Measurements from ENCODE around the gene KRT37. TPM values are rescaled to one million over a fixed set of nuclear protein-coding genes. Genes with fewer than 3 reads are reported as not detected.

KRT37 gene
- total RNA-seq, 1 experiment from 2014 or later: not detected

DNA sequence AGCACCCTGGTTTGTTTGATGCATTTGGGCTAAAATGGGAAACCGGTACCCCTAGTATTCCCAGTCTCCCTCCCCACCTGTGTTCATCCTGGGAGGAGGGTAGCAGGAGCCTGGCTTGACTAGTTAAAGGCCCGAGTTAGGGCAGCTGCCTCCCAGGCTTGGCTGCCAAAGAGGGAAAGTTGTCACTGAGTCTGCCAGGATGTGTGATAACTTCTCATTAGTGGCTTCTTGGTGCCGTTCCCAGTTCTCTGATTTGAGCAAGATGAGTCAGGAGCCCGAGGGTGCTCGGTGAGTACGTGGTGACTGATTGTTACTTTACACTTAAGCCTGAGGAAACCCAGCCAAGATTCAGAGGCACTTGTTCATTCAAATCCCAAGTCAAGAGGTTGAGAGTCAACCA is 40.3 kb upstream of the KRT37 start:
- Histone ChIP-seq H3K23ac (ENCODE audit: insufficient read length, low read depth, low read length) (no peak overlapping the region), H3K56ac (ENCODE audit: insufficient read length, low read depth, low read length) (no peak overlapping the region), H2BK120ac (ENCODE audit: low read depth, low read length, poor library complexity, severe bottlenecking) (no peak overlapping the region), H4K20me1 (ENCODE audit: control insufficient read depth, insufficient read depth, insufficient read length) (no peaks in the 10 kb centered on the region), H2AFZ (ENCODE audit: low read length) (no peak overlapping the region), H3K79me1 (ENCODE audit: insufficient read depth, low read depth, low read length, poor library complexity, severe bottlenecking) (no peaks in the 10 kb centered on the region), H3K23me2 (ENCODE audit: insufficient read length, low read depth, low read length, poor library complexity, severe bottlenecking) (no peaks in the 10 kb centered on the region), H3K27me3 (ENCODE audit: insufficient read depth, low read length) (no peaks in the 10 kb centered on the region), H3T11ph (ENCODE audit: low read length) (no peak overlapping the region), H3K4ac (ENCODE audit: low read depth, low read length) (no peak overlapping the region), H3K9me3 (ENCODE audit: control insufficient read depth, low read depth, low read length) (no peaks in the 10 kb centered on the region), H3K18ac (ENCODE audit: insufficient read length, low read depth, low read length) (no peak overlapping the region), H2BK12ac (ENCODE audit: insufficient read length, low read depth, low read length) (no peak overlapping the region), H4K91ac (ENCODE audit: insufficient read length, low read depth, low read length) (no peak overlapping the region), H3K27ac (ENCODE audit: insufficient read length, low read depth, low read length) (no peak overlapping the region), H3K4me1 (ENCODE audit: insufficient read depth, low read length) (no peaks in the 10 kb centered on the region), H4K5ac (ENCODE audit: insufficient read length, low read depth, low read length) (no peak overlapping the region), H2BK5ac (ENCODE audit: insufficient read length, low read length) (no peak overlapping the region), H4K8ac (replicated peaks; ENCODE audit: insufficient read length, low read depth, low read length) (no peak overlapping the region), H3K4me2 (ENCODE audit: insufficient read depth, insufficient read length, low read length) (no peak overlapping the region), H2BK20ac (ENCODE audit: low read depth, low read length, poor library complexity, severe bottlenecking) (no peak overlapping the region), H3K14ac (ENCODE audit: insufficient read depth, low read length) (no peak overlapping the region), H3K79me2 (ENCODE audit: insufficient read depth, low read length) (no peaks in the 10 kb centered on the region), H2BK15ac (ENCODE audit: low read depth, low read length) (no peak overlapping the region), H2AK5ac (ENCODE audit: insufficient read length, low read length) (no peak overlapping the region), H3K9ac (ENCODE audit: extremely low read depth, insufficient read length, low read length) (no peak overlapping the region)
- Mint-ChIP-seq H3K9me3 (peaks cover 0 to 3% of the 10 kb centered on the region in 2 experiments; a peak in 3 of 5 replicates), H3K36me3 (ENCODE audit: insufficient read depth in 1 of 3, low read depth in 3 of 3) (no peaks in the 10 kb centered on the region), H3K4me1 (no peaks in the 10 kb centered on the region), H3K27me3 (ENCODE audit: low read depth) (peaks cover 10% of the 10 kb centered on the region; the same call in 1 of the 2 replicates), H3K27ac (no peak overlapping the region), H3K4me3 (no peak overlapping the region)
- TF ChIP-seq, protein P1, sequence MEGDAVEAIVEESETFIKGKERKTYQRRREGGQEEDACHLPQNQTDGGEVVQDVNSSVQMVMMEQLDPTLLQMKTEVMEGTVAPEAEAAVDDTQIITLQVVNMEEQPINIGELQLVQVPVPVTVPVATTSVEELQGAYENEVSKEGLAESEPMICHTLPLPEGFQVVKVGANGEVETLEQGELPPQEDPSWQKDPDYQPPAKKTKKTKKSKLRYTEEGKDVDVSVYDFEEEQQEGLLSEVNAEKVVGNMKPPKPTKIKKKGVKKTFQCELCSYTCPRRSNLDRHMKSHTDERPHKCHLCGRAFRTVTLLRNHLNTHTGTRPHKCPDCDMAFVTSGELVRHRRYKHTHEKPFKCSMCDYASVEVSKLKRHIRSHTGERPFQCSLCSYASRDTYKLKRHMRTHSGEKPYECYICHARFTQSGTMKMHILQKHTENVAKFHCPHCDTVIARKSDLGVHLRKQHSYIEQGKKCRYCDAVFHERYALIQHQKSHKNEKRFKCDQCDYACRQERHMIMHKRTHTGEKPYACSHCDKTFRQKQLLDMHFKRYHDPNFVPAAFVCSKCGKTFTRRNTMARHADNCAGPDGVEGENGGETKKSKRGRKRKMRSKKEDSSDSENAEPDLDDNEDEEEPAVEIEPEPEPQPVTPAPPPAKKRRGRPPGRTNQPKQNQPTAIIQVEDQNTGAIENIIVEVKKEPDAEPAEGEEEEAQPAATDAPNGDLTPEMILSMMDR (conservative IDR thresholded peaks at IDR 0.05): no peak
- no peak for DNase-seq
- WGBS (ENCODE audit: extremely low coverage, insufficient read length, low lambda C conversion rate): no CpG with 5 or more reads among the region's 6 CpGs
